Fibroblast of skin of scalp (primary cell): ENCODE results near the gene GTF3C4. TPM values are rescaled to one million over a fixed set of nuclear protein-coding genes. Genes with fewer than 3 reads are reported as not detected.

Source experiments
- DNase-seq: peaks from one replicate; pipeline ENCODE4 v3.0.0-alpha.2; 2013
- polyA plus RNA-seq, 2 experiments: library from polyadenylated mRNA; unstranded; fragments of 120-200 nt; gene quantifications; one replicate each; pipeline ENCODE4 v1.2.1, GENCODE V29; 2013; ENCODE audit not compliant: insufficient read length in 2 of 2

Gene GTF3C4, protein sequence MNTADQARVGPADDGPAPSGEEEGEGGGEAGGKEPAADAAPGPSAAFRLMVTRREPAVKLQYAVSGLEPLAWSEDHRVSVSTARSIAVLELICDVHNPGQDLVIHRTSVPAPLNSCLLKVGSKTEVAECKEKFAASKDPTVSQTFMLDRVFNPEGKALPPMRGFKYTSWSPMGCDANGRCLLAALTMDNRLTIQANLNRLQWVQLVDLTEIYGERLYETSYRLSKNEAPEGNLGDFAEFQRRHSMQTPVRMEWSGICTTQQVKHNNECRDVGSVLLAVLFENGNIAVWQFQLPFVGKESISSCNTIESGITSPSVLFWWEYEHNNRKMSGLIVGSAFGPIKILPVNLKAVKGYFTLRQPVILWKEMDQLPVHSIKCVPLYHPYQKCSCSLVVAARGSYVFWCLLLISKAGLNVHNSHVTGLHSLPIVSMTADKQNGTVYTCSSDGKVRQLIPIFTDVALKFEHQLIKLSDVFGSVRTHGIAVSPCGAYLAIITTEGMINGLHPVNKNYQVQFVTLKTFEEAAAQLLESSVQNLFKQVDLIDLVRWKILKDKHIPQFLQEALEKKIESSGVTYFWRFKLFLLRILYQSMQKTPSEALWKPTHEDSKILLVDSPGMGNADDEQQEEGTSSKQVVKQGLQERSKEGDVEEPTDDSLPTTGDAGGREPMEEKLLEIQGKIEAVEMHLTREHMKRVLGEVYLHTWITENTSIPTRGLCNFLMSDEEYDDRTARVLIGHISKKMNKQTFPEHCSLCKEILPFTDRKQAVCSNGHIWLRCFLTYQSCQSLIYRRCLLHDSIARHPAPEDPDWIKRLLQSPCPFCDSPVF
- 14.9 TPM for polyA plus RNA-seq (2013, experiment 1 of 2; ENCODE audit: insufficient read length)
- 16.5 TPM for polyA plus RNA-seq (2013, experiment 2 of 2; ENCODE audit: insufficient read length)

DNA sequence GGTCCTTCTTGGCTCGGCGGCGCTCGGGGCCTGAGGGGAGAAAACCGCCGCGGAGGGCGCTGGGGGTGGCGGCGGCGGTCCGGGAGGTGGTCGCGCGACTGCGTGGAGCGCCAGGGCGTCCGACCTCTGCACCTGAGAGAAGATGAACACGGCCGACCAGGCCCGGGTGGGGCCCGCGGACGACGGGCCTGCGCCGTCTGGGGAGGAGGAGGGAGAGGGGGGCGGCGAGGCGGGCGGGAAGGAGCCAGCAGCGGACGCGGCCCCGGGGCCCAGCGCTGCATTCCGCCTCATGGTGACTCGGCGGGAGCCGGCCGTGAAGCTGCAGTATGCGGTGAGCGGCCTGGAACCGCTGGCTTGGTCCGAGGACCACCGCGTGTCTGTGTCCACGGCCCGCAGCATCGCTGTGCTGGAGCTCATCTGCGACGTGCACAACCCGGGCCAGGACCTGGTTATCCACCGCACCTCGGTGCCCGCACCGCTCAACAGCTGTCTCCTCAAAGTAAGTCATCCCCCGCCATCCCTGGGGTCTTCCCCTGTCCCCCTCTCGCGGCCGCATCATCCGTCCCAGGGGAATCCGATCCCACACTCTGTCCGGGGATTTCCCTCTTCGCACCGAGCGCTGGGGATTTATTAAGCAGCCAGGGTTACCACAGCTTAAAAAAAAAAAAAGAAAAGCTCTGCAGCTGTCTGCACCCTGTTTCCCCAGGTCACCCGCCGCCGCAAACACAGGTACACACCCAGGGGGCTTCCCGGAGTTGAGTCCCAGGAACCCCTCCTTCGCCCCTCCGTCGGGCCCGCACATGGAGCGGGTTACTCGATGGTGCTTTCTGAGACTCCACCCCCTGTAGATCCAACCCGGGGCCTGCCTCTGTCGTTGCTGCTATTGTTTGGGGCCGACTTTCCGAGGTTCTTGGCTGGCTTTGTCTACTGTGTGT is at the start of gene GTF3C4:
GTF3C4 (plus strand) TSS at position 8 of the 935 bp plus-strand sequence; CDS start at position 143, 135 bp downstream.
- DNase-seq = peak; percentile 12

DNA sequence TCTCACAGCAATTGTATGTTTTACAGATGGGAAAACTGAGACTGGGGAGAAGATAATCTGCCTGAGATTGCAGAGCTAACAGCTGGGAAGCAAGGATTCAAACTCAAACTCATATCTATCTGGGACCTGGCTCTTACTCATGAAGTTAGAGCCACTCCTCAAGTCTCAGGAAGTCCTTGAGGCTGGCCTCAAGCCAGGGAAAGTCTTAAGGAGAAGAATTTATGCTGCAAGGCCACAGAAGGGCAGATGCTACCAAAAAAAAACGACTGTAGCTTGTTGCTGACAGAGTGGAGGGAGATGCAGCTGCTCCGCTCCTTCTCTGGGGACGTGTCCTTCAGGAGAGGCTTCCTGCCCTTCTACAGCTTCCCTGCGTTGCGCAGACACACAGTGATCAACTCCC is 48.1 kb upstream of the GTF3C4 start:
- DNase-seq = peak; percentile 45

DNA sequence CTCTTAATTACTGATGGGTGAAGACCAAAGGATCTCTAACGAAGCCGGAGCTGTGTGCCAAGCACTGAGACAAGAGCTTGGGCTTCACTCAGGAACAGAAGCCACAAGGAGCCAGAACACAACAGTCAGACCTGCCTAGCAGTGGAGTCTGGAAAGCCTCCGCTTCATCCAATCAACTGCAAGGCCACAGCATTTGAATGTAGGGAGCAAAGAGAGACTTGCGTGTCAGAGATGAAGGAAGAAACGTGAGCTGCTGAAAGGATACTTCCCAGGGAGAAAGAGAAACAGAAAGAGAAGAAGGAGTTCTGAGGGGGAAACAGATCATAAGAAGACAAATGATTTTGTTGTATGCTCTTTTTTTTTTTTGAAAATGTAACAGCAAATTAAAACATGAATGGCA is 44.0 kb upstream of the GTF3C4 start:
- no peak for DNase-seq

DNA sequence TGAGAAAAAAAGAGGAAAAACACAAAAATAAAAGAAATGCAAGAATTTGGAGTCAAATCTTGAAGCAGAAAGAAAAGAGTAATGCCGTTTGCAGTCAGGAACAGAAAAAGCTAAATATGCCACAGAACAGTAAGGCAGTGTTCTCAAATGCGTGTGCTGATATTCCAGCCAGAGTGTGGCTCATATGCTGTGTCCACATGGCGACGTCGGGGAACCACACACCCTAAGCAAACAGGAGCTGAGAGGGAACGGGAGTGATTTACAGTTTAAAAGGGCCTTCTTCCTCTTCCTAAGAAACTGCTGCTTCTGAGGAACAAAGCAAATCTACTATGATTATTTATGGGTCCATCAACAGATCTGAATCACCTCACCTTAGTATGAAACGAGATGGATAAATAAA is 43.2 kb upstream of the GTF3C4 start:
- DNase-seq = no peak

DNA sequence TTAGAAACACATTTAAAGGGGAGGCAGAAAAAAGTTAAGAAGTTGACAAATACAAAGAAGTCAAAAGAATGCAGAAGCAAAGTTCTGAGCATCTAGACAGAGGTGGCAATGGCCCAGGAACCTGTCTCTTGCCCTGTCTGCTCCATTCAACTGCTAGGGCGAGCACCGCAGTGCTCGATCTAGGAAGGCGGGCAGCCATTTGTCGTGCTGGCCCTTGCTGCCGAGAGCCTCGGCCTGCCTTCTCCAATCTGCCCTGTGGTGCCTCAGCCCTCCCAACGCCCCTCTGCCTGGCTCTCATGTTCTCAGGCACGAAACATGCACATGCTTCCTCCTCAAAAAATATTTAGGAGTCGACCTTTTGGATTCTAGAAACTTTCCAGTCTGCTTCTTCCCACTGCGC is 42.7 kb upstream of the GTF3C4 start:
- no peak for DNase-seq

DNA sequence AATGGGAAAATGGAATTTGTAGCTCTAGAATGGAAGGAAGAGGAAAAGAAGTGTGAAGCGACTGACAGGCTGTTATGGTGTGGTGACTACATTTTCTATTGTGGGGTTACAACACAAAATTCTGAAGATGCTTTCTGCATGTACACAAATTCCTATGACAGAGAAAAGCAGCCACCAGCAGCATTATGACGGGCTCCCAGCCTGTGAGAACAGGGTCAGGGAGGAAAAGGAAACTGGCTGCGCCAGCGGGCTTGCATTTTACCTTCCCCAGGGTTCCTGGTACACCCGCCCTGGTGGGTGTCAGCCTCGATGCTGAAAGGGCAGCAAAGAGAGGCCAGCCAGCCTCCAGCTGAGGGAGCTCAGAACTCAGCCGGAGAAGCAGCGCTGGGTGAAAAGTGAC is 41.5 kb upstream of the GTF3C4 start:
- DNase-seq = no peak

DNA sequence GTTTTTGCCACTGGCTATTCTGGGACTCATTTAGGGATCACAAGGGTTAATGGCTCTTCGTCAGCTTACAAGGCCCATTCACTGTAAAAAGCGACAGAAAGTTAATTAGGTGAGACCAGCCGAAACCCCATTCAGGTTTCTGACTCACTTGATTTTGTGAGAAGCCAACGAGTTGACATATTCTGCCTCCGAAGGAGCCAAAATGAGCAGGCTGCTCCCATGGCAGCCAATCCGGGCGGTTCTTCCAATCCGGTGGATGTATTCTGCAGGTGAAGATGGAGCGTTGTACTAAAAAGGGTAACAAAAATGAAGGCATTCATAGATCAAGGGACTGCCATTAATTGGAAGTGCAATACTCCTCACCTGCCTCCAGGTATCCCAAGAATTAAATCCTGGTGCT is 40.1 kb upstream of the GTF3C4 start:
- DNase-seq = no peak

DNA sequence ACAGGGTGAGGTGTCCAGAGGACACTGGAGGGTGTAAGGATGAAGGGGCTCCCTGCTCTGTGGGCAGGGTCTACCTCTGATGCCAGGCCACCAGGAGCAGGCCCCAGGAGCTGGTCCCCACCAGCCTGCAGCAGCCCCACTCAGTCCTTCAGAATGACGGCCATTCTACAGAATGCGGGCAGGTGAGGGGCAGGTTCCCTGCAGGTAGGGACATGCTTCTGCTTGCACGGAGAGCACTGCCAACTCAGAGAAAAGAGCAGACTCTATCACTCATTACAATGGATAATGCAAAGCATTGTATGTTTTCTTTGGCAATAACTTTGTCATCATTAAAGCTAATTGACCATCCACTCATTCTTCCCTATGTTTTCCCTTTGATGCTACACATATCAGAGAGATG is 39.5 kb upstream of the GTF3C4 start:
- DNase-seq = no peak

DNA sequence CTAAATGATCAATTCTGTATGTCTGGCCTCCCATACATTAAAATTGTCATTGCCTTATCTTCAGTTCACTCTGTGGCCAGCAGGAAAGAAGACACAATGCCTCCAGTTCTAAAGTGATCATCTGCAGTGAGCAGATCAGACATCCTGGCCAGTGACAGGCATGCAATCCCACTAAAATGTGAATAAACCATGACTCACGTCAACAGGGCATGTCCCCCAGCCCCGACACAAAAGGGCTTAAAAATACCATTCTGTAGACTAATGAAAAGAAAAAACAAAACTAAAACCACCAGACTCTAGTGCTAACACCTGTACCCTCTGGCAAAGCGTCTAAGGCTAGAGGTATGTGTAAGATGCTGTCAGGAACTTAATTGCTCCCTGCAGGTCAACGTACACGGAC is 39.0 kb upstream of the GTF3C4 start:
- DNase-seq = peak; percentile 62

DNA sequence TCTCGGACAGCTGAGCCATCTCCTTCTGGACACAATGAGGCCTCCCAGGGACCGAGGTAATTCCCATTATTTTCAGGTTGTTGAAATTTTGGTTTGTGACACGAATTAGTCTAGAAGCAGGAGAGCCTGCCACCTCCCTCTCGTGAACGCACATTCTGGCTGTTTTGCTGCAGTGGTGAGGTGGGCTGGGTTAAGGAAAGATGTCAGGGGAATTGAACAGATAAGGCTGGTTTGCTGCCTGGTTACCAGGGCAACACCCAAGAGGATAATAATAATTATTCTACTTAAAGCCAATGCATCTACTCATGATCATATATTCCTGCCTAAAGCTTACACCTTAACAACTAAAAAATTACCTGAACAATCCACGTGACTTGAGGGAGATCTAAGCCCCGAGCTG is 38.6 kb upstream of the GTF3C4 start:
- DNase-seq = no peak

DNA sequence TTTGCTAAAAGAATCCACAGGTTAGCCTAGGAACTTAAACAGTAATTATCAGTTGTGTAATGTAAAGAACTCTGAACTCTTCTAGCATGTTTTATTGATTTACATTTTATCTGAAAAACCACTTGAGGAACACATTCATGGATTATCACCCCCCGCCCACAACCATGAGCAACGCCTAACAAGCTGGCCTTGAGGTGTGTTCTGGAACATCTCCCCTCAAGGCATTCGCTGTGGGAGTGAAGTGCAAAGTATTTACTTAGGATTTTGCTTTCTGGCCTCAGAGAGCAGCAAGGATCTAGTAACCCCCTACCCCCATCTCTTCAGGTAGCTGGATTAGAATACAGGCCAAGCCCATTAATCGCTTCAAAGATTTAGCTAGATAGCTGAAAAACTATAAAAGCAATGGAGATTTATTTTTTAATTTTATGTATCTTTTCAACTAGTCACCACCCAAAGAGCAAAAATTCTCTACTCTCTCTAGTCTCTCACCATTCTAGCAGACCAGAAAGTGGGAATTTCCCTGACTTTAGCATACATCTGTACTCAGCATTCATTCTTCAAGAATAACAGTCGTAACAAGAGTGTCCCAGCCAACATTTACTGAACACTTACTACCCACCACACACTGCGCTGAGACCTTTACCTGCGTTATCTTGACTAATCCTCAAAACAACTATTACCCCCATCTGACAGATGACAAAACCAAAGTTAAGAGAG is 37.7 kb upstream of the GTF3C4 start:
- DNase-seq = no peak

DNA sequence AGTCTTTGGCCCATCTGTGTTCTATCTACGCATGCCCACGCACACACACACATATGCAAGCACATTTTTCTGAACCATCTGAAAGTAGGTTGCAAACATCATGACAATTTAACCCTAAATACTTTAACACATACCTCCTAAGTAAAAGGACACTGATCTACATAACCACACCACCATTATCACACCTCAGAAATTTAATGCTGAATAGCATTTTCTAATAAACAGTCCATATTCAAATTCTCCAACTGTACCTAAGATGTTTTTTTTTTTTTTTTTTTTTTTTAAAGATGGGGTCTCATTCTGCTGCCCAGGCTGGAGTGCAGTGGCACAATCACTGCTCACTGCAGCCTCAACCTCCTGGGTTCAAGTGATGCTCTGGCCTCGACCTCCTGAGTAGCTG is 35.9 kb upstream of the GTF3C4 start:
- no peak for DNase-seq

DNA sequence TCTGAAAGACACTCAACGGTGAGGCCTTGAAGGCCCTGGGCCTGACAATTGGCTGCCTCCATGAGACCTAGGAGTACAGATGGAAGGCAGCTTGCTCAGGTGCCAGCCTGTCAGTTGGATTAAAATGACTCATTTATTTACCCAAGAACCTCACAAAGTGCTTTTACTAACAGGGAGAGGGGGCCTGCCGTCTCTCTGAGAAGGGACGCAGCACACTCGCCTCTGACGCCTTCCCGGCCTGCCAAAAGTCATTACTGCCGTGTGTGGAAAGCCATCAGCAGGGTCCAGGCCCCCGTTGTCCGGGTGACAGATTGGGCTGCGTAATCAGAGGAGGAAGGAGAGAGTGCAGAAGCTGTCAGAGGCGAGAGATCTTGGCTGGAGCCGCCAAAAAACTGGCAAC is 32.9 kb upstream of the GTF3C4 start:
- DNase-seq = no peak

DNA sequence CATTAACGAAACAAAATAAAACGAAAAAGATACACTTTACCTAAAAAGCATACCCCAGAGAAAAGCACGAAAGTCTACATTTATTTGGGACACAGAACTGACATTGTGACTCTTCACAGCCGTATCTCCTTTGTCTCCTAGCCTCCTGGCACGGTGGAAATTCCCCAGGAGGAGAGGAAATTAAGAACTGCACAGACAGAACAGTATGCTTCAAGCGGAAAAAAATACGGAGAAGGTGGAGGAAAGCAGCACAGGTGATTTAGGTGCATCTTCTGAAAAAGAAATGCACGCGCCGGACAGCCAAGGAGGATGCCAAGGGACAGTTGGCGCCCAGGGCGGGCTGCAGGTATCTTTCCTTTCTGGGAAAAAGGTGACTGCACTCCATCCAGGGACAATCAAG is 32.5 kb upstream of the GTF3C4 start:
- no peak for DNase-seq

DNA sequence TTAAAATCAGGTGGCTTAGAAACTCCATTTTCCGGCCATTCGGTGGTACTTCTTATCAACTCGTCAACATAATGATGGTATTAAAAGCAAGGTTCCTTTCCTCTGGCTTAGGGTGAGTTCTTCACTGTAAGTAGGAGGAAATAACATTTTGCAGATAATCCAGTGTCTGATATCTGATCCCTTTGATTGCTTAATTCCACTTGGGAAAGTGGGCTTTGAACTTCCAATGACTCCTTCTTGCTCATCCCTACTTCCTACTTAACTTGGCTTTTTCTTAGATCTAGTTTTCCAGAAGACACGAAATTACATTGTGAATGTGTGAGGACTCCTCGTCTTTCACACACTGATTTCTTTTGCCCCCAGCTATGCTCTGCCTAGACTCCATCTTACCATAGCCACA is 32.0 kb upstream of the GTF3C4 start:
- no peak for DNase-seq

DNA sequence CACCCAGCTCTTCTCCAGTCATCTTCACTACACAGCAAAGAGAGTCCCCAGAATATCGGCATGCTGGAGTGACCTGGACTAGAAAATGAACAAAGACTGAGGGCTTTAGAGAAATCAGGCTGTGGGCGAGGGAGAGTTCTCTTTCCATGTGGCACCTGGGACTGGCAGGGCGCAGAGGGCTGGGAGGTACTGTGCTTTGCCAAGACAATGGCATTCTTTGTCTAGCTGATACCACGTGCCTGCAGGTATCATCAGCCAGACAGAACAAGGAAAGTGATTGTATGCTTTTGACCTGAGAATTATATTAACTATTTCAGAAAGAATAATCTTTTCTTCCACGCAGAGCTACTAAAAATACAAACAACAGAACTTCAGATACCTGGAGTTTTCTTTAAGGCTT is 30.9 kb upstream of the GTF3C4 start:
- no peak for DNase-seq

DNA sequence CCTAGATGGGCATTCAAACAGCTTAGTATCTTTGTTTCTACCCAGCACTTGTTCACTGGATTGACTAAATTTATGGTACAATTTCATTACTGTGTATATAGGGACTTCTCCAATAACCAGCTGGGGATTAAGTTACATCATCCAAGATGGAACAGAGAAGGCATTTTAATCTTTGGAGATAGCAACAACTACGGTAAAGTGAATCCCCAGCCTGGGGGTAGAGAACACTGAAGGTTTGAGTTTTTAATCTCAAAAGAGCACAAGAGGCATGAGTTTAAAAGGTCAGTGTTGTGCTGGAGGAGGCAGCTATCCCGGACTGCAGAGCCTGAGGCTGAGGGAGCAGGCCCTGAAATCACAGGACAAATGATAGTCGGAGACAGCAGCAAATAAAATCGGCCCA is 29.0 kb upstream of the GTF3C4 start:
- DNase-seq = no peak

DNA sequence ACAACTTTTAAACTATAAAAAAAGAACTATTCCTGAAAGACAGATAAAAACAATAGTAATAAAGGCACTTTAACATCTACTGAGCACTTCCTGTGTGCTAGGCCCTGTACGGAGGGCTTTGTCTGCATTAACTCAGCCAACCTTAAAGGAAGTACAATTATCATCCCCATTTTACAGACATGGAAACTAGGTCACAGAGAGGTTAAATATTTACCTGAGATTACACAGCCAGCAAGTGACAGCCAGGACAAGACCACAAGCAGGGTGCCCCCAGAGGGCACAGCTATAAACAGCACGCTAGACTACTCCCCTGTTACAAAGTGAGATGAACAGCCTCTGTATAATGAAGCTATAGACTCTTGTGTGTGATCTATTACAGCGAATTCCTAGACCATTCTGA is 26.0 kb upstream of the GTF3C4 start:
- DNase-seq = no peak

DNA sequence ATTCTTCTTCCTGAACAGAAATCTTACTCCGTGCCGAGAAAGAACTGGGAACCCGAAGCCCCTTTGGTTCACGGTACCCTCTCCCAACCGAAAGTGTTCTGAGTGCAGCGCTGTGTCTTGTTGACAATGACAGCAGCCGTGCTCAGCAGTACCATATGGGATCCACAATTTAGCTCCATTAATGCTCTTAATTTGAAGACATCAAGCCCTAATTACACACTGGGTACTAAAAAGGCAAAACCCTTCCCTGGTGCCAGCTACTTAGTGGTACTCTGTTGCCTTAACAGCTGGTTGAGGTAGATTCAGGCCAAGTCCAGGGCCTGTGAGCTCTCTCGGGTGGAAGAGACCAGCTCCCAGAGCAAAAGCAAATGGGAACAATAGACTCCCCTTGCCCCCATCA is 25.0 kb upstream of the GTF3C4 start:
- DNase-seq = no peak

DNA sequence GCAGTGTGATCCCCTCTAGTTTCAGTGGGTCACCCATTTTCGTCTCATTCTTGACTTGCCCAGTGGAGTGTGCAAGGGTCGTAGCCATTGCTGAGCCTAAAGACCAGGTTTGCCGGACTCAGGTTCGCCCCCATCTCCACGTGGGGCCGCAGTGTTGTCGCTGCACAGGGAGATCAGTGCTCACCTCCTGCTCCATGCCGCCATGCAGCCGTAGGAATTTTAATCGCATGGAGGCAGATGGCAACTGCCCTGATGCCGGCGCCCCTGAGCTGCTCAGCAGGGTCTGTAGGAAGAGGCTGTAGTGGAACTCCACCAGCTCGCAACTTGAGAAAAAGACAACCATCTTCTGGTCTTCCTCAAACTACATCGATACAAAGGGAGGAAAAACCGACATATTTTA is 24.6 kb upstream of the GTF3C4 start:
- no peak for DNase-seq

DNA sequence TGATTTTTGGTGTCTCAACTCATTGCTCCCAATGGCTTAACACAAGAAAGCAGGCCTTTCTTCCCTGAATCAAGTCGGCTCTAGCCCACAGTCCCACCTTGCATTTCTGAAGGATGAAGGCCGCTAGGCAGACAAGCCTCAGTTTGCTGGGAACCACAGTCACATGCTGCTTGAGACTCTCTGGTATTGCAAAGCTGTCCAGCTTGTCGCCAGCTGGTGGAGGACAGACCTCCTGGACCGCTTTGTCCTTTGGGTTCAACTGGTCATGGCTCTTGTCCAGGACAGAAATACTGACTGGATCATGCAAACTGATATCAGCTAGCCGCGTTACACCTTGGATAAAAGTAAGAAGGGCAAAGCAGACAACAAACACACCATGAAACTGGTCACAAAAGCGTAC is 23.5 kb upstream of the GTF3C4 start:
- DNase-seq = peak; percentile 13

DNA sequence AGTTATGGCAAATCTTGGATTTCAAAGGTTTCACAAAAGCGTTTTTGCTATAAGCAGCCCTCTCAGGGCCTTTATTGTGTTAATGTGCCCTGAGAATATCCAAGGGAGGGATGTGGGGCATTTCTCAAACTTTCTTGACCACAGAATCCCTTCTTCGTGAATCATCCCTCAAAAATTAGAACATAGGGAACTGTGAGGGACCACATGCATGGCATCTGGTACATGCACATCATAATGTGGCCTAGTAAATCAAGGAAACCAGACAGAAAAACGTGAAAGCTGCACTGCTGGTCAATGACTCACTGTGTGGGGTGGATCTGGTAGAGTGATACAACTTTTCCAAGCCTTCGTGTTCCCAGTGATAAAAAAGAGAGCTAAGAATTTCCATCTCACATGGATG is 22.9 kb upstream of the GTF3C4 start:
- DNase-seq = peak; percentile 99
